Mucosa of descending colon (tissue), 3 donors: ENCODE data around the gene PPP1R3E. TPM values are rescaled to one million over a fixed set of nuclear protein-coding genes. Genes with fewer than 3 reads are reported as not detected.
"Not testable (repeated sequence)": the region's sequence is repeated elsewhere in the genome, so short reads cannot be mapped to it uniquely, and the experiment has no call there.

ENCODE experiments used
- ATAC-seq: fragments of 200-7000 bp; cut with Tn5 transposase; one replicate; pipeline ENCODE4 v1.9.1; 2020; ENCODE audit warnings: mild to moderate bottlenecking, moderate library complexity
- DNase-seq, 3 donors: peaks; one replicate each; pipeline ENCODE4 v3.0.0-alpha.2; 2020
- H3K36me3 ChIP-seq: fragments of 200-600 bp; one replicate; pipeline ENCODE4 v1.8.0; 2021; ENCODE audit warnings: low read depth, mild to moderate bottlenecking
- H3K4me1 ChIP-seq: fragments of 200-600 bp; one replicate; pipeline ENCODE4 v1.8.0; 2021; ENCODE audit warnings: low read depth, mild to moderate bottlenecking
- H3K4me3 ChIP-seq: fragments of 200-600 bp; one replicate; pipeline ENCODE4 v1.8.0; 2021; ENCODE audit warnings: mild to moderate bottlenecking
- H3K9me3 ChIP-seq: fragments of 200-600 bp; one replicate; pipeline ENCODE4 v1.8.0; 2021; ENCODE audit warnings: mild to moderate bottlenecking
- CTCF ChIP-seq: fragments of 200-600 bp; IDR thresholded peaks from one replicate; pipeline ENCODE4 v1.8.0; 2022; ENCODE audit warnings: antibody characterized with exemption, mild to moderate bottlenecking
- intact Hi-C, 2 donors: fragments of 100-400 bp; cut with DNase I in 1 of 2; cut with micrococcal nuclease in 1 of 2; formaldehyde crosslinking; loops; one replicate each; pipeline versions ENCODE4 v1.11.0 to v1.11.1; 2022; cut with DNase I, micrococcal nuclease
- total RNA-seq, 3 donors: library from RNA; stranded (reverse); fragmentation: NEBNext Ultra II Directional in 2 of 3; extraction: Animal tissue kit (Norgen Biotek cat#: 25700) in 2 of 3; gene quantifications; one replicate each; pipeline versions ENCODE4 v1.2.1 to v1.2.4, GENCODE V29; 2021 to 2023
- donor health status: DM: no; HTN: no; CAD: no; lungs with moderate emphysema.
- donor health status: DM: no; HTN: no; CAD: no.
- donor health status: DM: no; HTN: yes; CAD: no.

The PPP1R3E gene
- total RNA-seq, 3 donors from 2014 or later = 16.2 to 17.3 (median 17.1) TPM

DNA sequence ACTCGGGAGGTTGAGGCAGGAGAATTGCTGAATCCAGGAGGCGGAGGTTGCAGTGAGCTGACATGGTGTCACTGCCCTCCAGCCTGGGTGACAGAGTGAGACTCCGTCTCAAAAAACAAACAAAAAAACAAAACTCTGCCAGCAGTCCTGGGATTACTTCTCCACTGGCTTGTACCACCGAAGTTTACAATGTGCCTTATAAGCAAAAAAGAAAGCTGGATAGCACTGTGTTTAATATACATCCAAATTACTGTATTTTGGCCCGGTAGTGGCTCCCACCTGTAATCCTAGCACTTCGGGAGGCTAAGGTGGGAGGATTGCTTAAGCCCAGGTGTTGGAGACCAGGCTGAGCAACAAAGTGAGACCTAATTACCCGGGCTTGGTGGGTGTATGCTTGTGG, 33.5 kb downstream of the PPP1R3E start:
- Histone ChIP-seq H3K4me3 (no peak overlapping the region), H3K4me1 (no peaks in the 10 kb centered on the region), H3K36me3 (no peaks in the 10 kb centered on the region), H3K9me3 (no peaks in the 10 kb centered on the region)
- no peak for DNase-seq
- ATAC-seq = no peak
- no peak for TF ChIP-seq CTCF
- intact Hi-C loops = no loop called here

DNA sequence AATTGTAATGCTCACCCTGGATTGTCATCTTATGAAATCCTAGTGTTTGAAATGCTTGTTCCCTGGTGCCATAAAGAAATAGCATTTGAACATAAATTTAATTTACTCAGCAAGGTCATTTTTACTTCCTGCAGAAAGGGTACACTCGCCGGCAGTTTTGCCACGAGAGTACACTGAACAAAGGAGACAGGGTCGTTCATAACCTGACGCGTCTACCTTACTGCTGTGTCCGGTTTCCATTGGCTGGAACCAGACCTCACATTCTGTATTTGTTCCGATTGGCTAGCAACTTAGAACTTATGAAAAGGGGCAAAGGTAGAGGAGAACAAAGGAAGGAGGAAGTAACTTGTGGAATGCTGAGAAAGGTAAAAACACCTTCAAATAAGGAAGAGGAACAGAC, 41.8 kb downstream of the PPP1R3E start:
- H3K4me1 ChIP-seq, H3K36me3 ChIP-seq, H3K4me3 ChIP-seq, intact Hi-C loops, H3K9me3 ChIP-seq: not testable (repeated sequence)
- DNase-seq (peak in 1 of 3 donors; percentile 27), ATAC-seq (peak; percentile 24)

DNA sequence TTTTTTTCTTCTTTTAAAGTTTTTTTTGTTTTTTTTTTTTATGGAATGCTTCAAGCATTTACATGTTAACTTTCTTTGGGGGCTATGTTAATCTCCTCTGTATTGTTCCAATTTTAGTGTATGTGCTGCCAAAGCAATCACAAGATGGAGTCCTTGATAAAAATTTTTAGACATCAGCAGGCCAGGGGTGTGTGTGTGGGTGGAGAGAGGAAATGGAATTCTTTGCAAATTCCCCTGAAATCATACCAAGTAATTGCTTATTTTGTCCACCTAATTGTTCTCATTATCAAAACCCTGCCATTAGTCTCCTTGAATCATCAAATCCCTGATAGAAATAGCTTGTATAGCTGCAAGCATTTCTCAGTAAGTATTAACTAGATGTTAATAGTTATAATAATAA, 43.2 kb downstream of the PPP1R3E start:
- DNase-seq (no peak), ATAC-seq (no peak)

GRCh38 chr14:23258256-23258655, 44.4 kb downstream of the PPP1R3E start:
- Histone ChIP-seq H3K4me1 (no peaks in the 10 kb centered on the region), H3K4me3 (no peak overlapping the region), H3K9me3 (no peaks in the 10 kb centered on the region), H3K36me3 (no peaks in the 10 kb centered on the region)
- ATAC-seq = no peak
- DNase-seq = no peak
- intact Hi-C loops = no loop called here
- TF ChIP-seq CTCF = no peak

More for the DNA sequence above, 43.2 kb downstream of the PPP1R3E start:
- Histone ChIP-seq H3K9me3 (no peaks in the 10 kb centered on the region), H3K4me3 (no peak overlapping the region), H3K36me3 (no peaks in the 10 kb centered on the region), H3K4me1 (no peaks in the 10 kb centered on the region)
- intact Hi-C loops = no loop called here
- no peak for TF ChIP-seq CTCF

GRCh38 chr14:23252420-23253333, 50.0 kb downstream of the PPP1R3E start:
- ATAC-seq = no peak
- H3K4me3 ChIP-seq = no peak overlapping the region
- no peaks in the 10 kb centered on the region for H3K9me3 ChIP-seq
- no peak for DNase-seq
- no peaks in the 10 kb centered on the region for H3K36me3 ChIP-seq
- H3K4me1 ChIP-seq = no peaks in the 10 kb centered on the region
- no peak for TF ChIP-seq CTCF
- intact Hi-C loops = no loop called here

DNA sequence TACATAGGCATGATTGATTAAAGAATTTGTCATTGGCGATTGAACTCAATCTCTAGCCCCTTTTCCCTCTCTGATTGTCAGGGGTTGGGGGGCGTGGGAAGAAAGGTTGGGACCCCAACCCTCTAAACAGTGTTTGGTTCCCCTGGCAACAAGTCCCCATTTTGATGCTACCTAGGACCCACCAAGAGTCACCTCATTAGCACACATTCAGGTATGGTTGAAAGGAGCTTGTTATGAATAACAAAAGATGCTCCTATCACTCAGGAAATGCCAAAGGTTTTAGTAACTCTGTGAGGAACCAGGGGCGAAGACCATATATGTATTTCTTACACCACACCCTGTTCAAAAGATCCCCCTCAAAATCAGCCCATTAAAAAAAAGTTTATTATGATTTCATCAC, 50.7 kb downstream of the PPP1R3E start:
- Histone ChIP-seq H3K4me3 (no peak overlapping the region), H3K9me3 (no peaks in the 10 kb centered on the region), H3K4me1 (no peaks in the 10 kb centered on the region), H3K36me3 (no peaks in the 10 kb centered on the region)
- TF ChIP-seq CTCF = no peak
- no peak for DNase-seq
- ATAC-seq = no peak
- intact Hi-C loops = no loop called here
